ACC112 (cell line): ENCODE data around the gene PPFIBP1.

ENCODE experiments used
- H2AFZ ChIP-seq: fragments of 200-600 bp; sonication (generic); one replicate; pipeline ENCODE4 v1.6.0; 2017; ENCODE audit warnings: antibody characterized with exemption, low read length; ENCODE audit not compliant: unreplicated experiment
- H3K27ac ChIP-seq: fragments of 200-600 bp; sonication (generic); 2 replicates; pipeline ENCODE4 v1.5.1; 2014; ENCODE audit warnings: low read depth, mild to moderate bottlenecking, antibody characterized with exemption, low read length, moderate library complexity
- H3K27me3 ChIP-seq: fragments of 200-600 bp; sonication (generic); 2 replicates; pipeline ENCODE4 v1.6.1; 2014; ENCODE audit warnings: mild to moderate bottlenecking, antibody characterized with exemption, low read length, moderate library complexity, mixed read lengths; ENCODE audit not compliant: insufficient read depth
- H3K36me3 ChIP-seq: fragments of 200-600 bp; sonication (generic); 2 replicates; pipeline ENCODE4 v1.6.1; 2016; ENCODE audit warnings: mild to moderate bottlenecking, antibody characterized with exemption, low read length, moderate library complexity, mixed read lengths; ENCODE audit not compliant: insufficient read depth
- H3K4me1 ChIP-seq: fragments of 200-600 bp; sonication (generic); one replicate; pipeline ENCODE4 v1.6.1; 2016; ENCODE audit warnings: low read length, mixed read lengths; ENCODE audit not compliant: insufficient read depth, unreplicated experiment, control insufficient read depth
- H3K4me3 ChIP-seq: fragments of 200-600 bp; sonication (generic); 2 replicates; pipeline ENCODE4 v1.5.1; 2014; ENCODE audit warnings: mild to moderate bottlenecking, low read depth, low read length
- H3K79me2 ChIP-seq: fragments of 200-600 bp; sonication (generic); one replicate; pipeline ENCODE4 v1.6.0; 2016; ENCODE audit warnings: low read length; ENCODE audit not compliant: control insufficient read depth, unreplicated experiment, insufficient read depth

The PPFIBP1 gene

DNA sequence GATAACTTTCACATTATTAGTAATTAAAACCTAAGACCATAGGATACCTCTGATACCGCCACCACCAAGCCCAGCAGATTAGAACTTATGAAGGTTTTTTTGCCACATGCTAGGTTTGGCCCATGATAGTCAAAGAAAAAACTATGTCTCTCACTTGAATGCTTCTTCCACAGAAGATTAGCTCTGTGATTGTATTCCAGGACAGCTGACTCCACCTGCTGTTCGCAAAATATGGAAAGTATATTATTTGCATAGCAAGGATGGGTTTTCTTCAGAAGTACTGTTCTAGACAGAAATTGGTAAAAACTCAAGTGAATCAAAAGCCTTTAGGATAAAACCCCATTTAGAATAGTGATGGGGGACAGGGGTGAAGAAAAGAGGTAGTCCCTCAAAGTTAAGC is 42.2 kb downstream of the PPFIBP1 start:
- H3K79me2 ChIP-seq: peaks cover 82% of the 10 kb centered on the region

DNA sequence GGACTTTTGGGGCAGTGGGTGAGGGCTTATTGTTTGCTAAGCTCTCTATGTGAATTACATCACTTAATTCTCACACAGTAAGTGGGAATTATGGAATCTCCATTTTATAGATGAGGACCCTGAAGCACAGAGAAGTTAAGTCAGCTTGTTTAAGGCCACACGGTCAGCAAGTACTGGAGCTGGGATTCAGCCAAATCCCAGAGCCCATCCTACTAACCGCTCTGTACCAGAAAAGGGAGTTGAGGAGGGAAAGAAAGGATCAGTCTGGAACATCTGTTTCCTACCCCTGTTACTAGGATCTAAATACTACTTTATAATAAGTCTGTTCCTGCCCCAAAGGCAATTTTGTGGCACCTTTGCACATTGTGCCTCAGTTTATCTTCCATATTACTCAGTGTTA is 42.6 kb downstream of the PPFIBP1 start:
- Histone ChIP-seq H3K27ac (no peak overlapping the region), H3K36me3 (no peaks in the 10 kb centered on the region), H3K27me3 (no peaks in the 10 kb centered on the region), H3K79me2 (peaks cover 77% of the 10 kb centered on the region), H3K4me1 (peaks cover 32% of the 10 kb centered on the region), H3K4me3 (no peak overlapping the region), H2AFZ (no peak overlapping the region)

More for the DNA sequence above, 42.2 kb downstream of the PPFIBP1 start:
- H3K27me3 ChIP-seq: no peaks in the 10 kb centered on the region
- no peak overlapping the region for H2AFZ ChIP-seq
- no peaks in the 10 kb centered on the region for H3K36me3 ChIP-seq
- H3K4me1 ChIP-seq: peaks cover 32% of the 10 kb centered on the region
- H3K27ac ChIP-seq: no peak overlapping the region
- H3K4me3 ChIP-seq: no peak overlapping the region

DNA sequence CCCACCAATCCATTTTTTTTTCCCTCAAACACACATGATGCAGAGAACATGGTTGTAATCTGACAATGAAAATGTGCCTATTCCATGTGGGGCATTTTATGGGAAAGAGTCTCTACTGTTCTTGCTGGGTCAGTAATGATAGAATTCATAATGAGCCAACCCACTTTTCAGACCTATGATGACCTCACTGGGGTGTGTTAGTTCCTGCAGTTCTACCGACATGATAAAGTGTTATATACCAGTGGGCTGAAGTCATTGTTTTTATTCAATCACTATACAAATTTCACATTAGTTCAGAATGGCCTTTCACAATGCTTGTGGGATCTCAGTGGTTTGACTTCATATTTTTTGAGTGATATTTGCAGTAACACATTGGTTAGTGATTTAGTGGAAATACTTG is 47.5 kb downstream of the PPFIBP1 start:
- Histone ChIP-seq H3K79me2 (peaks cover 70% of the 10 kb centered on the region), H2AFZ (no peak overlapping the region), H3K27ac (peak overlapping the region; percentile 99), H3K36me3 (no peaks in the 10 kb centered on the region), H3K27me3 (no peaks in the 10 kb centered on the region), H3K4me3 (no peak overlapping the region), H3K4me1 (peaks cover 55% of the 10 kb centered on the region)

DNA sequence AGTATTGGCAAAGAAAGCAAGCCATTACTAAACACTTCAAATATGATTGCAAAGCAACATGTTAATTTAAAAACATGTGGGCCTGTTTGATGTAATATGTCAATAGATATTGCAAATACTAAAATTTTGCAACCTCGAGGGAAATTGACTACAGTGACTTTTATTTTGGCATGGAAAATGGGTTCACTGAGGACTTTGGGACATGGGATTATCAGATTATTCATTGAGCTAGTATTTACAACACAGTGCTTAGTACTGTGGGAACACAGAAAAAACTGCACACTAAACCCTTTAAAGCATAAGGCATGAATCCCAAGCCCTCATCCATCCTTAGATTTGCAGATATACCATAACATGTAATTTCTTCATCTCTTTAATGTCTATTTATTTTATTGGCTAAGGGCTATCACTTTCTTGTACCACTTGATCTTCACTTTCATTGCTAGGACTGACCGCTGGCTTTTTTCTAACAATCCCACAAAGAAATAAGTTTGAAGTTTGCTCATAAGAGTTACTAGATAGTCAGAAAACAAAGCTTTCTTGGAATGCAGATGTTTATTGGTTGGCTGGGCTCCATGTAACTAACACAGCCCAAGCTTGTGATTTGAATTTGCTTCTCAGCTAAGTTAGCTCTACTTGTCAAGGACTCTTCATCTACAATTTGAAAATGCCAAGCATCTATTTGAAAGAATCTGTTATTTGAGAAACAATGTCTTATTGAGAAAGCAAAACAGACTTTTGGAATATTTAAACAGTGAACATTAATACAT is 48.7 kb downstream of the PPFIBP1 start:
- Histone ChIP-seq H3K36me3 (no peaks in the 10 kb centered on the region), H3K4me1 (peaks cover 67% of the 10 kb centered on the region), H3K4me3 (no peak overlapping the region; the same call in 1 of the 2 replicates), H3K27me3 (no peaks in the 10 kb centered on the region), H3K79me2 (peaks cover 71% of the 10 kb centered on the region), H3K27ac (peak overlapping the region; percentile 99), H2AFZ (no peak overlapping the region)

DNA sequence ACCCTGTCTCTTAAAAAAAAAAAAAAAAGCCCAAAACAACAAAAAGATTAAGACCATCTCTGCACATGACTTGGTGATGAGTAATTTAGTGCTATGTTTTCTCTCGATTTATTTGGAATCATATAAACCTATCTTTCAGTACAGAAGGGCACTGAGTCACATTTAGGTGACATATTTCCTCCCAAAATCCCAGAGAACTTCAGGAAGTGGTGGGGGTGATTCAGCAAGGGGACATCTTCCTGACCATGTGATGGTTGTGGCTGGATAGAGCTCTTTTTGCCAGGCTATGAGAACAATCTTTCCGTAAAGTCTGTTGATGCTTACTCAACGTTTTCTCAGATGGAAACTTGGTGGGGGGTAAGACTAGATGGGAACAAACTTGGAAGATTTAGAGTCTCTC is 50.0 kb downstream of the PPFIBP1 start:
- Histone ChIP-seq H3K36me3 (0 out of 2 replicates have a peak, but pooled peaks cover 1% of the 10 kb centered on the region), H3K79me2 (peaks cover 63% of the 10 kb centered on the region), H3K4me1 (peaks cover 72% of the 10 kb centered on the region), H3K4me3 (peak overlapping the region; percentile 42; the same call in 1 of the 2 replicates), H2AFZ (no peak overlapping the region), H3K27me3 (no peaks in the 10 kb centered on the region), H3K27ac (peak overlapping the region; percentile 99)

DNA sequence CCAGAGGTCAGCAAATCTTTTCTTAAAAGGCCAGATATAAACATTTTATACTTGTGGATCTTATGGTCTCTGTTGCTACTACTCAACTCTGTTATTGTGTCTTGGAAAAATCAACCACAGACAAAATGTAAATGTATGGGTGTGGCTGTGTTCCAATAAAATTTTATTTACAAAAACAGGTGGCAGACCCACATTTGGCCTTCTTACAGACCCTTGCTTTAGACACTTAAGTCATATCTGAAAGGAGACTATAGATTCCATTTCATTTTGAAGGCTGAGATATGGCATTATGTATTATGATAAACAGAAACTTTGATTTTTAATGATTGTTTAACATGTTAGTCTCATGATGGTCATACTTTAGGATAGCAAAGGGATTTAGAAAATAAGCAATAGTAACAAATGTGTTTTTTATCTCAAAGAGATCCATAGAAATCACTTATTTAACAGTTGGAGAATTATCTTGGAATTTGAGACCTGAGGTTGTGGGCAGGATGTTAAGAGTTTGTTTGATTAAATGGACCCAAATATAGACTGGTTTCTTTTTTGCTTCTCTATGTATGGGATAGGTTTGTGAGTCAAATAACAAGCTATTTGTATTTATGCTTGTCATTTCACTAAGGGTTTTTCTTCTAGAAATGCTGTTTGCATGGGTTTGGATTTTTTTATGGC is 51.2 kb downstream of the PPFIBP1 start:
- H2AFZ ChIP-seq: no peak overlapping the region
- H3K4me1 ChIP-seq: peaks cover 72% of the 10 kb centered on the region
- H3K4me3 ChIP-seq: peak overlapping the region; percentile 42; the same call in 1 of the 2 replicates
- H3K27me3 ChIP-seq: no peaks in the 10 kb centered on the region
- H3K27ac ChIP-seq: peak overlapping the region; percentile 99
- peaks cover 8% of the 10 kb centered on the region; the same call in 1 of the 2 replicates for H3K36me3 ChIP-seq
- H3K79me2 ChIP-seq: peaks cover 55% of the 10 kb centered on the region

DNA sequence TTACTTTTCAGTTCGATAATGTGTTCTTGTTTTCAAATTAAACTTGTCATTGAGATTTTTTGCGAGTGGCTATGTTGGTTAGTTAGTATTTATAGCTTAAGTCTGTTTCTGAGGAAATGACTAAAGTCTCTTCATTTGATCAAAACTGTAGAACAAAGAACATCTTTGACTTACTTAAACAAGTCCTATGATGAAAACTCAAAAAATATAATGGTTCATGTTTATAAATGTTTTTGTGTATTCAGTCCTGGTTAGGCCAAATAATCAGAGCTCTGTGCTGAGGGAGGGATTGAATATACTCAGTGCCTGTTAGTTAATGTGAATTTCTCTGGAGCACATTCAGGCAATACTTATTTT is 51.7 kb downstream of the PPFIBP1 start:
- H3K36me3 ChIP-seq: peaks cover 8% of the 10 kb centered on the region; the same call in 1 of the 2 replicates
- no peaks in the 10 kb centered on the region for H3K27me3 ChIP-seq
- H3K79me2 ChIP-seq: peaks cover 52% of the 10 kb centered on the region
- H3K27ac ChIP-seq: peak overlapping the region; percentile 99
- no peak overlapping the region for H2AFZ ChIP-seq
- H3K4me3 ChIP-seq: peak overlapping the region; percentile 42; the same call in 1 of the 2 replicates
- H3K4me1 ChIP-seq: peaks cover 72% of the 10 kb centered on the region

DNA sequence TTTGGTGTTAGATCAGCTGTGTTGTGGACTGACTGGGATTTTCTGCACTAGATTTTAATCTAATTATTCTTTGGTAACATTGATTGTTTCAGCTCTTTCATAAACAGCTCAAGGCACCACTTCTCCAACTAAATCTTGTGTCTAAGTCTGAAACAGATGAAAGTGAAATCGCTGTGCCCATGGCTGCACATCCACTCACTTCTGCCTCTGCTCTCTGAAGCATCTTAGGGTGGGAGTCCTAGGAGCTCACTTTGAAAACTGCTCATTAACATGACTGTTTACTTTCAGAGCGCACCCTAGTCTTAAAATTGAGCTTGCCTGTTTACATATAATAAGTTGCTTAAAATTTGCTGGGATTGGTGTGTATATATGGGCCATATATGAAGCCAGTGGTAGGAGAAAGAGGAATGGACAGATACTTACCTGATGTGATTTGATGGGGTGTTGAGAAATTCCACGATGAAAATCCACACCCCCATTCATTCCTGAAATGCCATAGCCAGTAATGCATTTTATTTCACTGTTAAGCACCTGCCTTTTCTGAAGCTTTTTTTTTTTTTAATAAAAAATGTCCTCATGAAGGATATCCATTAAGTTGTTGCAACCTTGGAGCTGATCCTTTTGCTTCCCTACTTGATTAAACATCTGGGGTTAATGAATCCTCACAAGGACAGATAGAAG is 52.8 kb downstream of the PPFIBP1 start:
- peaks cover 60% of the 10 kb centered on the region for H3K79me2 ChIP-seq
- peak overlapping the region; percentile 99 for H3K27ac ChIP-seq
- H3K4me1 ChIP-seq: peaks cover 67% of the 10 kb centered on the region
- H2AFZ ChIP-seq: no peak overlapping the region
- no peaks in the 10 kb centered on the region for H3K27me3 ChIP-seq
- peaks cover 8% of the 10 kb centered on the region; the same call in 1 of the 2 replicates for H3K36me3 ChIP-seq
- H3K4me3 ChIP-seq: no peak overlapping the region

DNA sequence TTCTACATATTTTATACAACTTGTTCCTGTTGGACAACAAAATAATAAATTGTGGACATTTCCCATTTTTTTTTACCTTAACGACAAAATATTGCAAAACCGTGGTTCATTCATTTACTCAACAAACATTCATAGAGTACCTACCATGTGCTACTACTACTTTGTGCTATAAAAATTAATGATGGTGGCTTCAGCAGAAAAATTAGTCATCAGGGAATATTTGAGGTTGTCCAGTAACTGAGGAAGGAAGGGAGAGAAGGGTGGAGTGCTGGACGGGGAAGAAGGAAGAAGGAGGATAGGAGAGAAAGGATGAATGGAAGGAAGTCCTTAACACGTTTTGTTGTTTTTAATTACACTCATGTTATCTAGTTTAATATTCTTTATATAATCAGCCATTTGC is 53.7 kb downstream of the PPFIBP1 start:
- 0 out of 2 replicates have a peak overlapping the region, but pooled peaks have one; percentile 9 for H3K27ac ChIP-seq
- no peak overlapping the region for H3K4me3 ChIP-seq
- peaks cover 66% of the 10 kb centered on the region for H3K4me1 ChIP-seq
- H3K27me3 ChIP-seq: no peaks in the 10 kb centered on the region
- peaks cover 61% of the 10 kb centered on the region for H3K79me2 ChIP-seq
- no peak overlapping the region for H2AFZ ChIP-seq
- H3K36me3 ChIP-seq: peaks cover 8% of the 10 kb centered on the region; the same call in 1 of the 2 replicates

DNA sequence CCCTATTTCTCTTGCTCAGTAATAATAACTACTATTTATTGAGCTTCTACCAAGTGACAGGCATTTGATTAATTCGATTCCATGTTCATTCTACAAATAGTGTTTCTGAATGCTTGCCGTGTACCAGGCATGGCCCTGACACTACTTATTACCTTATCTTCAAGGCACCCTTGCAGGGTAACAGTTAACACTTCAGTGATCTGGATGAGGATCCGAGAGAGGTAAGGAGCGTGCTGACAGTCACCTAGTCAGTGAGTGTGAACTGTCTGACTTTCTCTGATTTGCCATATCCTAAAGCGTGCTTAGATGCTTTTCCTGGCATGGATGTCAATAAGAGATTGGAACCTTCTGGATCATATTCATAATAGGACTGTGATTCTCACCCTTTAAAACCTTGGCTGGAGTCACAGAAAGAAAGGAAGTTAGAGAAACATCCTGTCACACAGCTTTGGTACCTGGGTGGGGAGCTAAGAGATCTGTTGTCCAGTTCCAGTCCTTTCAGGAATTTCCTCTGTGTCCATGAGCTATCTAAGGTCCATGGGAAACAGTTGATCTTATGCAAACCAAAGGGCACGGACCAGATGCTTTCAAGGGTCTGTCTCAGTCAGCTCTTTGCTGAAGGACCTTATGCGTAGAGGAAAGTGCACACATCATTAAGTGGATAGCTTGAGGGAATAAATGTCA is 54.8 kb downstream of the PPFIBP1 start:
- H3K4me3 ChIP-seq: no peak overlapping the region
- no peaks in the 10 kb centered on the region for H3K27me3 ChIP-seq
- H2AFZ ChIP-seq: no peak overlapping the region
- peaks cover 12% of the 10 kb centered on the region; the same call in 1 of the 2 replicates for H3K36me3 ChIP-seq
- H3K79me2 ChIP-seq: peaks cover 63% of the 10 kb centered on the region
- H3K27ac ChIP-seq: no peak overlapping the region
- peaks cover 63% of the 10 kb centered on the region for H3K4me1 ChIP-seq
